ENCODE measurements around the gene KCNN1.

DNA sequence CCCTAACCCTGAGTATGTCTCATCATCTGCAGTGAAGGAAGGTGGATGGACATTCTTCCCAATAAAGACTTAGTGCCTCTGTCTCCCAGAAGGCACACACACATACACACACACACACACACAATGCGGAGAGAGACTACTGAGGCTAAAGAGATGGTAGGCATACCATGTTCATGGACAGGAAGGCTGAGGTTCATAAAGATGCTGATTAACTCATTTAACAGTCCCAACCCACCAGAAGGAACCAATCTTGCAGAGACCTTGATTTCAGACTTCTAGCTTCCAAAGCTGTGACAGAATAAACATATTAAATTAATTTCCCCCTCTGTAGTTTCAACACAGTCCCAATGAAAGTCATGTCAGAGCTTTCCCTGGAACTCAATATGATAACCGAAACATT, 74.1 kb downstream of the KCNN1 start:
- TF ChIP-seq EP300 (IDR thresholded peaks at IDR 0.05) (no peak), POLR2A (IDR thresholded peaks at IDR 0.05) (no peak)
- TF ChIP-seq, protein P1, sequence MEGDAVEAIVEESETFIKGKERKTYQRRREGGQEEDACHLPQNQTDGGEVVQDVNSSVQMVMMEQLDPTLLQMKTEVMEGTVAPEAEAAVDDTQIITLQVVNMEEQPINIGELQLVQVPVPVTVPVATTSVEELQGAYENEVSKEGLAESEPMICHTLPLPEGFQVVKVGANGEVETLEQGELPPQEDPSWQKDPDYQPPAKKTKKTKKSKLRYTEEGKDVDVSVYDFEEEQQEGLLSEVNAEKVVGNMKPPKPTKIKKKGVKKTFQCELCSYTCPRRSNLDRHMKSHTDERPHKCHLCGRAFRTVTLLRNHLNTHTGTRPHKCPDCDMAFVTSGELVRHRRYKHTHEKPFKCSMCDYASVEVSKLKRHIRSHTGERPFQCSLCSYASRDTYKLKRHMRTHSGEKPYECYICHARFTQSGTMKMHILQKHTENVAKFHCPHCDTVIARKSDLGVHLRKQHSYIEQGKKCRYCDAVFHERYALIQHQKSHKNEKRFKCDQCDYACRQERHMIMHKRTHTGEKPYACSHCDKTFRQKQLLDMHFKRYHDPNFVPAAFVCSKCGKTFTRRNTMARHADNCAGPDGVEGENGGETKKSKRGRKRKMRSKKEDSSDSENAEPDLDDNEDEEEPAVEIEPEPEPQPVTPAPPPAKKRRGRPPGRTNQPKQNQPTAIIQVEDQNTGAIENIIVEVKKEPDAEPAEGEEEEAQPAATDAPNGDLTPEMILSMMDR (IDR thresholded peaks at IDR 0.05): no peak
